ENCODE measurements around the gene LIPE.

The LIPE gene

DNA sequence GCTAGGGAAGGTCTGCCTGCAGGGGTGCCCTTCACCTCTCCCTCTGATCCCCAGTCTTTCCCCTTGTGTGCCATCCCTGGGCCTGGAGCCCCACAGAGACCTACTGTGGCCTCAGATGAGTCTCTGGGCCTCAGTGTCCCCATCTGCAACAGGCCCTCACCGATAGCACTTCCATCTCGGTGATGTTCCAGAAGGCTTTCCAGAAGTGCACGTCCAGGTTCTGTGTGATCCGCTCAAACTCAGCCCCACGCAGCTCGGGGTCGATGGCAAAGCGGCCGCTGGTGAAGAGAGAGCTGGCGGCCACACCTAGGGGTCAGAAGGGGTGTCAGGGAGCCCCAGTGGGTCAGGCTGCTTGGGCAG lies 19.4 kb downstream of the LIPE start:
- TF ChIP-seq CTCF (IDR thresholded peaks at IDR 0.05; ENCODE audit: insufficient read depth, low read depth, low read length, missing control alignments), result no peak
- no peak for DNase-seq (ENCODE audit: low read depth)

GRCh38 chr19:42407085-42407815 lies 19.9 kb downstream of the LIPE start:
- TF ChIP-seq CTCF (IDR thresholded peaks at IDR 0.05; ENCODE audit: insufficient read depth, low read depth, low read length, missing control alignments), result no peak
- H3K4me3 ChIP-seq (ENCODE audit: low read length), result no peak overlapping the region
- DNase-seq (ENCODE audit: low read depth), result no peak

More for the DNA sequence above, 19.4 kb downstream of the LIPE start:
- H3K4me3 ChIP-seq (ENCODE audit: low read length), result no peak overlapping the region

- DNase-seq (ENCODE audit: low read depth), result no peak
- H3K4me3 ChIP-seq (ENCODE audit: low read length), result no peak overlapping the region
- TF ChIP-seq CTCF (IDR thresholded peaks at IDR 0.05; ENCODE audit: insufficient read depth, low read depth, low read length, missing control alignments), result no peak
These were observed 21.1 kb downstream of the LIPE start for GRCh38 chr19:42406111-42406510.

DNA sequence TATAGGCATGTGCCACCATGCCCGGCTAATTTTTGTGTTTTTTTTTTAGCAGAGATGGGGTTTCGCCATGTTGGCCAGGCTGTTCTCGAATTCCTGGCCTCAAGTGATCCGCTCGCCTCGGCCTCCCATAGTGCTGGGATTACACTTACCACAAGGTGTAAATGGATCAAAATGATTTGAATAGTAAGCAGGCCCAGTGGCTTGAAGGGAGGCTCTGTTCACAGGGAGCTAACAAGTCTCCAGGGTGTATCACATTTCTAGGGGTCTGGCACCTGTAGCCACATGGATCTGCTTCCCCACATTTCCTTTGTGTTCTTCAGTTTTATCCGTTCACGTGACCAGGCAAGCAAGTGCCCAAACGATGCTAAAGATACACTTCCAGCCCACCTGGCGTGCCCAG lies 23.6 kb downstream of the LIPE start:
- no peak for DNase-seq (ENCODE audit: low read depth)
- no peak for TF ChIP-seq CTCF (IDR thresholded peaks at IDR 0.05; ENCODE audit: insufficient read depth, low read depth, low read length, missing control alignments)
- H3K4me3 ChIP-seq (ENCODE audit: low read length), result no peak overlapping the region

- no peak overlapping the region for H3K4me3 ChIP-seq (ENCODE audit: low read length)
- no peak for DNase-seq (ENCODE audit: low read depth)
- no peak for TF ChIP-seq CTCF (IDR thresholded peaks at IDR 0.05; ENCODE audit: insufficient read depth, low read depth, low read length, missing control alignments)
These were observed 24.6 kb downstream of the LIPE start for GRCh38 chr19:42402376-42403116.

DNA sequence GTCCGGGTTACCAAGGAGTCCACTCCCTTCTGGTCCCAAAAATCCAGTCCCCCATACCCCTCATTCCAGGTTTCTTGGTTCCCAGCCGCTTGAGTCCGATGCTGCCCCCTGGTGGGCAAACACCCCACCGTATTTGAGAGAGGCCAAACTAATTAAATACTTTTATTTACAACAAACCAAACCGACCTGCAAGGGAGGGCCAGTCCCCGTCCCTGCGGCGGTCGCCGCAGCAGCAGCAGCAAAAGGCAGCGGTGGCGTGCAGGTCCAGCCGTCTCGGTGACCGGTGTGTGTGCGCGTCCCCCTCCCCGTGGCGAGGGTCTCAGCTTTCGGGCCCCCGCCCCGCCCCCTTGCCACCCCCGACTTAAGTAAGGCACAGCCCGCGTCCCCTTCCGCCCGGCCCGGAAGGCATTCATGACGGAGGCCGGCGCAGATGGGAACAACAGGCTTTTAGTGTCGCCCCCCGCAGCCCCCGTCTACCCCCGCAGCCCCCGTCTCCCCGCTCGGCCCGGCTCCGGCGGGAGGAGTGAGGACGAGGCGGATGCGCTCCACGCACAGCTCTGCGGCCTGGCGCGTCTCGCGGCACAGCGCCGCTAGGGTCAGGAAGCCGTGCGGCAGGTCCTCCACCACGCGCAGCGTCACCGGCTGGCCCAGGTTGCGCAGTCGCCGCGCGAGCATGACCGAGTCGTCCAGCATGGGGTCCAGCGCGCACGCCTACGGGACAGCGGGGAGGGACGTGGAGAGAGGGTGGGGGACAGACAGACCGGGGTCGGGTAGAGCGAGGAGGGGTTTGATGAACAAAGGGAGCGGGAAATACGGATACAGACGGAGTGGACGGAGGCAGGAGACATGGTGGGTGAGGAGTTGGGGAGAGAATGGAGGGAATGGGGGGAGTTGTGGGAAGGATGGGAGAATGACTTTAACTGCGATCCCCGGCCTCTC lies 25.6 kb downstream of the LIPE start:
- peak overlapping the region; percentile 46 for H3K4me3 ChIP-seq (ENCODE audit: low read length)
- DNase-seq (ENCODE audit: low read depth), result peak; percentile 77
- TF ChIP-seq CTCF (IDR thresholded peaks at IDR 0.05; ENCODE audit: insufficient read depth, low read depth, low read length, missing control alignments), result peak; percentile 78
